PC-3 (cell line): ENCODE results near the gene SSTR5. TPM values are rescaled to one million over a fixed set of nuclear protein-coding genes. Genes with fewer than 3 reads are reported as not detected.

Experiments
- ATAC-seq: fragments of 200-7000 bp; cut with Tn5 transposase; 2 replicates; pipeline ENCODE4 v1.9.1; 2020; ENCODE audit warnings: mild to moderate bottlenecking, moderate library complexity
- BruUV-seq: library from RNA; stranded (reverse); fragments of 400-500 nt; replicated peaks from 2 replicates; lab custom pipeline; 2021; lab: Mats Ljungman, UMichigan
- CTCF ChIA-PET: fragments of 300-600 bp; sonication (Branson Sonifier 250); formaldehyde crosslinking; loops from one replicate; lab custom pipeline; 2022; ENCODE audit warnings: antibody characterized with exemption; lab: Charles Lee
- POLR2A ChIA-PET: fragments of 300-600 bp; sonication (Branson Sonifier 250); formaldehyde crosslinking; loops from one replicate; lab custom pipeline; 2022; ENCODE audit warnings: antibody characterized with exemption; ENCODE audit not compliant: unreplicated experiment; lab: Charles Lee
- DNase-seq: peaks from one replicate; pipeline ENCODE4 v3.0.0-alpha.2; 2015
- H2AFZ ChIP-seq: fragments of 300-600 bp; sonication (generic); 2 replicates; pipeline ENCODE4 v1.6.0; 2016; ENCODE audit warnings: antibody characterized with exemption, low read length
- H3F3A ChIP-seq: fragments of 300-600 bp; sonication (generic); one replicate; pipeline ENCODE4 v1.6.0; 2017; ENCODE audit warnings: antibody characterized with exemption, low read length, control low read depth, mild to moderate bottlenecking; ENCODE audit not compliant: unreplicated experiment
- H3K27ac ChIP-seq: fragments of 300-600 bp; sonication (generic); 2 replicates; pipeline ENCODE4 v1.5.1; 2016; ENCODE audit warnings: mild to moderate bottlenecking, low read length
- H3K27me3 ChIP-seq: fragments of 300-600 bp; sonication (generic); 2 replicates; pipeline ENCODE4 v1.6.1; 2016; ENCODE audit warnings: low read length, mixed read lengths
- H3K36me3 ChIP-seq: fragments of 300-600 bp; sonication (generic); 2 replicates; pipeline ENCODE4 v1.6.1; 2016; ENCODE audit warnings: low read depth, mixed run types, low read length, mixed read lengths
- H3K4me1 ChIP-seq: fragments of 300-600 bp; sonication (generic); 2 replicates; pipeline ENCODE4 v1.5.1; 2016; ENCODE audit warnings: low read length; ENCODE audit not compliant: insufficient read depth
- H3K4me2 ChIP-seq: fragments of 300-600 bp; sonication (generic); 2 replicates; pipeline ENCODE4 v1.6.0; 2016; ENCODE audit warnings: low read length
- H3K4me3 ChIP-seq: fragments of 300-600 bp; sonication (generic); 2 replicates; pipeline ENCODE4 v1.5.1; 2016; ENCODE audit warnings: mild to moderate bottlenecking, low read length, mixed read lengths
- H3K79me2 ChIP-seq: fragments of 300-600 bp; sonication (generic); 2 replicates; pipeline ENCODE4 v1.6.1; 2017; ENCODE audit warnings: low read length, mixed read lengths
- H3K9ac ChIP-seq: fragments of 300-600 bp; sonication (generic); 2 replicates; pipeline ENCODE4 v1.6.0; 2016; ENCODE audit warnings: mild to moderate bottlenecking, low read length
- H3K9me2 ChIP-seq: fragments of 300-600 bp; sonication (generic); replicated peaks from 2 replicates; pipeline ENCODE4 v1.6.1; 2016; ENCODE audit warnings: mixed run types, low read length, mixed read lengths
- H3K9me3 ChIP-seq: fragments of 300-600 bp; sonication (generic); 2 replicates; pipeline ENCODE4 v1.6.1; 2016; ENCODE audit warnings: low read length, mixed read lengths
- H4K20me1 ChIP-seq: fragments of 300-600 bp; sonication (generic); 2 replicates; pipeline ENCODE4 v1.6.1; 2016; ENCODE audit warnings: low read length, mixed read lengths
- EZH2 ChIP-seq: fragments of 300-600 bp; sonication (generic); IDR thresholded peaks from one replicate; pipeline ENCODE4 v1.6.1; 2017; ENCODE audit warnings: antibody characterized with exemption, mild to moderate bottlenecking, low read length; ENCODE audit not compliant: unreplicated experiment
- EZH2phosphoT487 ChIP-seq: fragments of 300-600 bp; sonication (generic); IDR thresholded peaks from 2 replicates; pipeline ENCODE4 v1.6.1; 2018; ENCODE audit warnings: mild to moderate bottlenecking, antibody characterized with exemption, low read length, borderline replicate concordance
- intact Hi-C: fragments of 100-400 bp; cut with micrococcal nuclease; formaldehyde crosslinking; loops from 2 replicates; pipeline ENCODE4 v1.9.0; 2023
- total RNA-seq: library from RNA; depleted of rRNA; stranded (reverse); fragments of >200 nt; gene quantifications from 2 replicates; pipeline ENCODE4 v1.2.3, GENCODE V29; 2014
- TF ChIP-seq, protein P1 (sequence below): fragments of 300-600 bp; sonication (generic); conservative IDR thresholded peaks from 2 replicates; pipeline ENCODE4 v1.5.1; 2017; ENCODE audit warnings: antibody characterized with exemption, low read depth, mild to moderate bottlenecking, low read length

SSTR5 gene
- total RNA-seq, 1 experiment from 2014 or later = 0.51 TPM

- Histone ChIP-seq H2AFZ (no peak overlapping the region), H3K79me2 (no peaks in the 10 kb centered on the region), H3K36me3 (no peaks in the 10 kb centered on the region), H3K9me3 (no peaks in the 10 kb centered on the region), H3K9ac (no peak overlapping the region), H3K27ac (no peak overlapping the region), H3K4me3 (no peak overlapping the region), H3K9me2 (no peaks in the 10 kb centered on the region), H3K4me2 (no peak overlapping the region), H3F3A (no peaks in the 10 kb centered on the region), H4K20me1 (no peaks in the 10 kb centered on the region), H3K4me1 (peaks cover 29% of the 10 kb centered on the region), H3K27me3 (no peaks in the 10 kb centered on the region)
- intact Hi-C loops = no loop called here
- ChIA-PET CTCF (no interaction called here), POLR2A (no interaction called here)
- no peak for DNase-seq
- TF ChIP-seq, protein P1, sequence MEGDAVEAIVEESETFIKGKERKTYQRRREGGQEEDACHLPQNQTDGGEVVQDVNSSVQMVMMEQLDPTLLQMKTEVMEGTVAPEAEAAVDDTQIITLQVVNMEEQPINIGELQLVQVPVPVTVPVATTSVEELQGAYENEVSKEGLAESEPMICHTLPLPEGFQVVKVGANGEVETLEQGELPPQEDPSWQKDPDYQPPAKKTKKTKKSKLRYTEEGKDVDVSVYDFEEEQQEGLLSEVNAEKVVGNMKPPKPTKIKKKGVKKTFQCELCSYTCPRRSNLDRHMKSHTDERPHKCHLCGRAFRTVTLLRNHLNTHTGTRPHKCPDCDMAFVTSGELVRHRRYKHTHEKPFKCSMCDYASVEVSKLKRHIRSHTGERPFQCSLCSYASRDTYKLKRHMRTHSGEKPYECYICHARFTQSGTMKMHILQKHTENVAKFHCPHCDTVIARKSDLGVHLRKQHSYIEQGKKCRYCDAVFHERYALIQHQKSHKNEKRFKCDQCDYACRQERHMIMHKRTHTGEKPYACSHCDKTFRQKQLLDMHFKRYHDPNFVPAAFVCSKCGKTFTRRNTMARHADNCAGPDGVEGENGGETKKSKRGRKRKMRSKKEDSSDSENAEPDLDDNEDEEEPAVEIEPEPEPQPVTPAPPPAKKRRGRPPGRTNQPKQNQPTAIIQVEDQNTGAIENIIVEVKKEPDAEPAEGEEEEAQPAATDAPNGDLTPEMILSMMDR = no peak
- ATAC-seq = no peak
- no TSS peak for BruUV-seq
Observed at GRCh38 chr16:1079786-1080525, 7.4 kb downstream of the SSTR5 start.

GRCh38 chr16:1080801-1081733, 8.5 kb downstream of the SSTR5 start:
- ChIA-PET CTCF (no interaction called here), POLR2A (no interaction called here)
- H3K9me3 ChIP-seq = 0 out of 2 replicates have a peak, but pooled peaks cover 3% of the 10 kb centered on the region
- H3K27me3 ChIP-seq = no peaks in the 10 kb centered on the region
- H3K36me3 ChIP-seq = no peaks in the 10 kb centered on the region
- ATAC-seq = no peak
- DNase-seq = no peak
- BruUV-seq = no TSS peak
- TF ChIP-seq EZH2 = no peak
- peaks cover 29% of the 10 kb centered on the region for H3K4me1 ChIP-seq
- no peak overlapping the region for H3K9ac ChIP-seq
- no peaks in the 10 kb centered on the region for H3F3A ChIP-seq
- H3K9me2 ChIP-seq = no peaks in the 10 kb centered on the region
- intact Hi-C loops = no loop called here
- H3K4me2 ChIP-seq = no peak overlapping the region
- H2AFZ ChIP-seq = no peak overlapping the region
- H3K27ac ChIP-seq = no peak overlapping the region
- H3K79me2 ChIP-seq = no peaks in the 10 kb centered on the region
- no peaks in the 10 kb centered on the region for H4K20me1 ChIP-seq
- H3K4me3 ChIP-seq = no peak overlapping the region

DNA sequence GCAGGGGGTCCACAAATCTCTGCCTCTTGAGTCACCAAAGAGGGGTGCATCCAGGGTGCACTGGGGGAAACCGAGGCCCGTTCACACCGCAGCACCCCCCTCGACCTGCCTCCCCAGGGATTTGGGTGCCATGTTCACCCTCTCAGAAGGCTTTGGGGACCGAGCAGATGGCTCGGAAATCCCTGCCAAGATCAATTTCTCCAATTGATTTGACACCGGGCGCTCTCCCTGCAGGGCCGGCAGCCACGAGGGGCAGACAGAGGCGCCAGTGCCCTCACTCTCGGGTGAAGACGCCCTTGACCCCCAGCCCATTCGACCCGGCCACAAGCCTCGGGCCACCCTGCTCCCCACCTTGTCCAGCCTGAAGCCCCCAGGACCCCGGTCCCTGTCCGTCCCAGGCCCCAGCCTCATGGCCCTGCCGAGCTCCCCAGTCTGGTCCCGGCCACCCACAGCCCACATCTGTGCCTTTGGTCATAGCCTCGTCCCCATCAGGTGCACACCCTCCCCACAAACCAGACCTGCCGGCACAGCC, 9.3 kb downstream of the SSTR5 start:
- no peak overlapping the region for H3K27ac ChIP-seq
- no peaks in the 10 kb centered on the region for H3K9me2 ChIP-seq
- BruUV-seq = no TSS peak
- ATAC-seq (no peak), DNase-seq (no peak)
- H3K4me3 ChIP-seq = no peak overlapping the region
- CTCF ChIA-PET = no interaction called here
- H3K36me3 ChIP-seq = no peaks in the 10 kb centered on the region
- H3K4me2 ChIP-seq = no peak overlapping the region
- TF ChIP-seq EZH2 (no peak), EZH2phosphoT487 (no peak)
- TF ChIP-seq, protein P1 = no peak
- H3F3A ChIP-seq = no peaks in the 10 kb centered on the region
- H4K20me1 ChIP-seq = no peaks in the 10 kb centered on the region
- no peak overlapping the region for H2AFZ ChIP-seq
- no peaks in the 10 kb centered on the region for H3K27me3 ChIP-seq
- peaks cover 29% of the 10 kb centered on the region for H3K4me1 ChIP-seq
- no peak overlapping the region for H3K9ac ChIP-seq
- H3K9me3 ChIP-seq = 0 out of 2 replicates have a peak, but pooled peaks cover 3% of the 10 kb centered on the region
- H3K79me2 ChIP-seq = no peaks in the 10 kb centered on the region
- intact Hi-C loops = no loop called here
- POLR2A ChIA-PET = no interaction called here
